WTC11 (cell line): ENCODE results near the gene ATP6V0B. TPM values are rescaled to one million over a fixed set of nuclear protein-coding genes. Genes with fewer than 3 reads are reported as not detected.

ENCODE experiments used
- ATAC-seq: fragments of 200-7000 bp; cut with Tn5 transposase; 2 replicates; pipeline ENCODE4 v1.10.0; 2021; ENCODE audit warnings: mild to moderate bottlenecking, moderate library complexity
- CTCF ChIA-PET: fragments of 300-600 bp; sonication (Branson Sonifier 250); formaldehyde crosslinking; loops from one replicate; lab custom pipeline; 2021; ENCODE audit warnings: antibody characterized with exemption; lab: Charles Lee
- POLR2A ChIA-PET: fragments of 350-600 bp; sonication (Branson Sonifier 250); formaldehyde crosslinking; loops from one replicate; lab custom pipeline; 2021; ENCODE audit warnings: antibody characterized with exemption; lab: Charles Lee
- DNase-seq: peaks from one replicate; pipeline ENCODE4 v3.0.0; 2021; ENCODE audit warnings: low spot score
- H3K27ac Mint-ChIP-seq: 2 replicates; pipeline ENCODE4 v1.8.0; 2021; ENCODE audit warnings: mixed read lengths
- H3K27me3 Mint-ChIP-seq: 2 replicates; pipeline ENCODE4 v1.8.0; 2021; ENCODE audit warnings: low read depth, mild to moderate bottlenecking, moderate library complexity, mixed read lengths
- H3K36me3 Mint-ChIP-seq: 2 replicates; pipeline ENCODE4 v1.8.0; 2021; ENCODE audit warnings: mixed read lengths
- H3K4me1 Mint-ChIP-seq: 2 replicates; pipeline ENCODE4 v1.8.0; 2022; ENCODE audit warnings: mixed read lengths
- H3K4me3 Mint-ChIP-seq: 2 replicates; pipeline ENCODE4 v1.8.0; 2021; ENCODE audit warnings: mild to moderate bottlenecking, moderate library complexity, mixed read lengths
- H3K9me3 Mint-ChIP-seq: 2 replicates; pipeline ENCODE4 v1.8.0; 2021; ENCODE audit warnings: mixed read lengths
- AFF4 ChIP-seq: sonication (generic); formaldehyde crosslinking; IDR thresholded peaks from 2 replicates; pipeline ENCODE4 v1.8.1; 2023; ENCODE audit warnings: mild to moderate bottlenecking, missing genetic modification reagents, borderline replicate concordance
- CBFB ChIP-seq: sonication (generic); formaldehyde crosslinking; IDR thresholded peaks from 2 replicates; pipeline ENCODE4 v1.8.1; 2022; ENCODE audit warnings: mild to moderate bottlenecking, low read depth, missing genetic modification reagents
- E2F1 ChIP-seq: sonication (generic); formaldehyde crosslinking; IDR thresholded peaks from 2 replicates; pipeline ENCODE4 v1.8.0; 2022; ENCODE audit warnings: mild to moderate bottlenecking, missing genetic modification reagents
- EMX1 ChIP-seq: fragments of 250-450 bp; sonication (Bioruptor Pico); IDR thresholded peaks from 2 replicates; pipeline ENCODE4 v1.8.0; 2021; ENCODE audit warnings: mild to moderate bottlenecking
- FOXK1 ChIP-seq: sonication (generic); formaldehyde crosslinking; IDR thresholded peaks from 2 replicates; pipeline ENCODE4 v1.8.0; 2022; ENCODE audit warnings: mild to moderate bottlenecking, moderate library complexity, missing genetic modification reagents
- JUN ChIP-seq: sonication (generic); formaldehyde crosslinking; IDR thresholded peaks from 2 replicates; pipeline ENCODE4 v1.8.0; 2023; ENCODE audit warnings: mild to moderate bottlenecking, missing genetic modification reagents
- OVOL2 ChIP-seq: fragments of 250-450 bp; sonication (Bioruptor Pico); IDR thresholded peaks from 2 replicates; pipeline ENCODE4 v1.9.0; 2021; ENCODE audit warnings: mild to moderate bottlenecking, borderline replicate concordance
- RELA ChIP-seq: sonication (generic); formaldehyde crosslinking; IDR thresholded peaks from 2 replicates; pipeline ENCODE4 v1.8.1; 2022; ENCODE audit warnings: missing genetic modification reagents, mild to moderate bottlenecking, borderline replicate concordance
- RORB ChIP-seq: fragments of 250-450 bp; sonication (Bioruptor Pico); IDR thresholded peaks from 2 replicates; pipeline ENCODE4 v1.9.0; 2021; ENCODE audit warnings: mild to moderate bottlenecking
- USF1 ChIP-seq: sonication (generic); formaldehyde crosslinking; IDR thresholded peaks from 2 replicates; pipeline ENCODE4 v1.8.0; 2022; ENCODE audit warnings: mild to moderate bottlenecking, missing genetic modification reagents
- ZBTB21 ChIP-seq: sonication (generic); formaldehyde crosslinking; IDR thresholded peaks from 2 replicates; pipeline ENCODE4 v1.8.1; 2023; ENCODE audit warnings: mild to moderate bottlenecking, missing genetic modification reagents, borderline replicate concordance
- ZNF138 ChIP-seq: sonication (generic); formaldehyde crosslinking; conservative IDR thresholded peaks from 2 replicates; pipeline ENCODE4 v1.8.1; 2022; ENCODE audit warnings: mild to moderate bottlenecking, moderate library complexity, missing genetic modification reagents
- ZNF263 ChIP-seq: sonication (generic); formaldehyde crosslinking; IDR thresholded peaks from 2 replicates; pipeline ENCODE4 v1.8.1; 2022; ENCODE audit warnings: low read depth, mild to moderate bottlenecking, moderate library complexity, missing genetic modification reagents
- ZNF423 ChIP-seq: fragments of 250-450 bp; sonication (Bioruptor Pico); IDR thresholded peaks from 2 replicates; pipeline ENCODE4 v2.1.2; 2022; ENCODE audit warnings: mild to moderate bottlenecking, moderate library complexity
- ZNF671 ChIP-seq: fragments of 250-450 bp; sonication (Bioruptor Pico); IDR thresholded peaks from 2 replicates; pipeline ENCODE4 v1.8.0; 2021; ENCODE audit warnings: mild to moderate bottlenecking
- total RNA-seq: library from RNA; stranded (reverse); gene quantifications from 3 replicates; pipeline ENCODE4 v1.2.3, GENCODE V29; 2021
- TF ChIP-seq, protein P1 (sequence below): sonication (generic); formaldehyde crosslinking; IDR thresholded peaks from 2 replicates; pipeline ENCODE4 v1.8.1; 2023; ENCODE audit warnings: mild to moderate bottlenecking, missing genetic modification reagents
- TF ChIP-seq, protein P2 (sequence below): sonication (generic); formaldehyde crosslinking; IDR thresholded peaks from 2 replicates; pipeline ENCODE4 v1.8.1; 2022; ENCODE audit warnings: low read depth, missing genetic modification reagents, borderline replicate concordance
- TF ChIP-seq, protein P3 (sequence below): fragments of 250-450 bp; sonication (Bioruptor Pico); conservative IDR thresholded peaks from 2 replicates; pipeline ENCODE4 v1.9.0; 2021; ENCODE audit warnings: mild to moderate bottlenecking
- TF ChIP-seq, protein P4 (sequence below): sonication (generic); formaldehyde crosslinking; IDR thresholded peaks from 2 replicates; pipeline ENCODE4 v1.8.1; 2022; ENCODE audit warnings: low read depth, mild to moderate bottlenecking, moderate library complexity, missing genetic modification reagents, borderline replicate concordance
- TF ChIP-seq, protein P5 (sequence below): sonication (generic); formaldehyde crosslinking; IDR thresholded peaks from 2 replicates; pipeline ENCODE4 v1.8.1; 2022; ENCODE audit warnings: mild to moderate bottlenecking, moderate library complexity, missing genetic modification reagents

Gene ATP6V0B
- total RNA-seq, 1 experiment from 2014 or later = 110 TPM

GRCh38 chr1:44012941-44013609, 38.3 kb downstream of the ATP6V0B start:
- ChIA-PET POLR2A (no interaction called here), CTCF (interaction anchor here (0.6 to 4.3 kb wide), 2 partner anchors 22 to 25 kb away, joined by 4 to 35 read pairs; no protein-coding TSS in a partner anchor)
- ATAC-seq (no peak), DNase-seq (no peak)
- Mint-ChIP-seq H3K4me3 (no peak overlapping the region), H3K27ac (no peak overlapping the region), H3K36me3 (peaks cover 3% of the 10 kb centered on the region; the same call in 1 of the 2 replicates), H3K4me1 (peaks cover 7% of the 10 kb centered on the region), H3K27me3 (no peaks in the 10 kb centered on the region), H3K9me3 (no peaks in the 10 kb centered on the region)
- TF ChIP-seq ZBTB21 (CRISPR knock-in tag) (no peak), ZNF138 (CRISPR knock-in tag) (no peak), EMX1 (no peak), AFF4 (CRISPR knock-in tag) (no peak), CBFB (CRISPR knock-in tag) (no peak), ZNF671 (no peak), ZNF263 (CRISPR knock-in tag) (no peak), RORB (no peak), FOXK1 (no peak), ZNF423 (CRISPR knock-in tag) (no peak), E2F1 (CRISPR knock-in tag) (no peak), JUN (CRISPR knock-in tag) (no peak), OVOL2 (CRISPR knock-in tag) (no peak), USF1 (CRISPR knock-in tag) (no peak), RELA (no peak)
- TF ChIP-seq, protein P1, sequence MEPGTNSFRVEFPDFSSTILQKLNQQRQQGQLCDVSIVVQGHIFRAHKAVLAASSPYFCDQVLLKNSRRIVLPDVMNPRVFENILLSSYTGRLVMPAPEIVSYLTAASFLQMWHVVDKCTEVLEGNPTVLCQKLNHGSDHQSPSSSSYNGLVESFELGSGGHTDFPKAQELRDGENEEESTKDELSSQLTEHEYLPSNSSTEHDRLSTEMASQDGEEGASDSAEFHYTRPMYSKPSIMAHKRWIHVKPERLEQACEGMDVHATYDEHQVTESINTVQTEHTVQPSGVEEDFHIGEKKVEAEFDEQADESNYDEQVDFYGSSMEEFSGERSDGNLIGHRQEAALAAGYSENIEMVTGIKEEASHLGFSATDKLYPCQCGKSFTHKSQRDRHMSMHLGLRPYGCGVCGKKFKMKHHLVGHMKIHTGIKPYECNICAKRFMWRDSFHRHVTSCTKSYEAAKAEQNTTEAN = no peak
- TF ChIP-seq, protein P2, sequence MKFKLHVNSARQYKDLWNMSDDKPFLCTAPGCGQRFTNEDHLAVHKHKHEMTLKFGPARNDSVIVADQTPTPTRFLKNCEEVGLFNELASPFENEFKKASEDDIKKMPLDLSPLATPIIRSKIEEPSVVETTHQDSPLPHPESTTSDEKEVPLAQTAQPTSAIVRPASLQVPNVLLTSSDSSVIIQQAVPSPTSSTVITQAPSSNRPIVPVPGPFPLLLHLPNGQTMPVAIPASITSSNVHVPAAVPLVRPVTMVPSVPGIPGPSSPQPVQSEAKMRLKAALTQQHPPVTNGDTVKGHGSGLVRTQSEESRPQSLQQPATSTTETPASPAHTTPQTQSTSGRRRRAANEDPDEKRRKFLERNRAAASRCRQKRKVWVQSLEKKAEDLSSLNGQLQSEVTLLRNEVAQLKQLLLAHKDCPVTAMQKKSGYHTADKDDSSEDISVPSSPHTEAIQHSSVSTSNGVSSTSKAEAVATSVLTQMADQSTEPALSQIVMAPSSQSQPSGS (CRISPR knock-in tag) = no peak
- TF ChIP-seq, protein P3, sequence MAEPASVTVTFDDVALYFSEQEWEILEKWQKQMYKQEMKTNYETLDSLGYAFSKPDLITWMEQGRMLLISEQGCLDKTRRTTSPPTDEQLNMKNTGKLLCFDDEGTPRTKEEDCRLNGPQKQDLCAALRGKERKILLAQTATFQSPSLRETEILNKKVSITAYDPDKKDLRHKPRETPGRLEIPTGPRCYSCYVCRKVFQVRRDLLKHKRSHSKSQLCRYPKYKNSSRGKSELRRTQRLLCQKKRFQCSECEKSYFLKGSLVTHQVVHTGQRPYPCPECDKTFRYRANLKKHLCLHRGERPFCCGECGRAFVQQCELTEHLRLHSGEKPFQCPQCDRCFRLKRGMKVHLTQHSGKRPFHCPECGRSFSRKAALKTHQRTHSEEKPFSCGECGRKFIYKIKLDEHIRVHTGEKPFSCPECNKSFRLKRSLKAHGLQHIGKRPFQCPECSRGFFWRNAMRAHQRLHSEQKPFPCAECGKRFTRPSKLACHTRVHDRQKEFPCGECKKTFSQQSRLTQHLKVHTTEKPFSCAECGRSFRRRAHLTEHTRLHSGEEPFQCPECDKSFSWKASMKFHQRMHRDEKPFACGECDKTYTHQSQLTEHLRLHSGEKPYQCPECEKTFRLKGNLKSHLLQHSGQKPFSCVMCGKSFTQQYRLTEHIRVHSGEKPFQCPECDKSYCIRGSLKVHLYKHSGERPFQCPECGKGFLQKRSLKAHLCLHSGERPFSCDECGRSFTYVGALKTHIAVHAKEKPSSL (CRISPR knock-in tag) = no peak
- TF ChIP-seq, protein P4, sequence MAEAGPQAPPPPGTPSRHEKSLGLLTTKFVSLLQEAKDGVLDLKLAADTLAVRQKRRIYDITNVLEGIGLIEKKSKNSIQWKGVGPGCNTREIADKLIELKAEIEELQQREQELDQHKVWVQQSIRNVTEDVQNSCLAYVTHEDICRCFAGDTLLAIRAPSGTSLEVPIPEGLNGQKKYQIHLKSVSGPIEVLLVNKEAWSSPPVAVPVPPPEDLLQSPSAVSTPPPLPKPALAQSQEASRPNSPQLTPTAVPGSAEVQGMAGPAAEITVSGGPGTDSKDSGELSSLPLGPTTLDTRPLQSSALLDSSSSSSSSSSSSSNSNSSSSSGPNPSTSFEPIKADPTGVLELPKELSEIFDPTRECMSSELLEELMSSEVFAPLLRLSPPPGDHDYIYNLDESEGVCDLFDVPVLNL (CRISPR knock-in tag) = no peak
- TF ChIP-seq, protein P5, sequence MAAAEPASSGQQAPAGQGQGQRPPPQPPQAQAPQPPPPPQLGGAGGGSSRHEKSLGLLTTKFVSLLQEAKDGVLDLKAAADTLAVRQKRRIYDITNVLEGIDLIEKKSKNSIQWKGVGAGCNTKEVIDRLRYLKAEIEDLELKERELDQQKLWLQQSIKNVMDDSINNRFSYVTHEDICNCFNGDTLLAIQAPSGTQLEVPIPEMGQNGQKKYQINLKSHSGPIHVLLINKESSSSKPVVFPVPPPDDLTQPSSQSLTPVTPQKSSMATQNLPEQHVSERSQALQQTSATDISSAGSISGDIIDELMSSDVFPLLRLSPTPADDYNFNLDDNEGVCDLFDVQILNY (CRISPR knock-in tag) = no peak
